Liver (tissue), 9 donors: Measurements from ENCODE around the gene PDLIM1. TPM values are rescaled to one million over a fixed set of nuclear protein-coding genes. Genes with fewer than 3 reads are reported as not detected.

Experiments used
- DNase-seq: peaks from one replicate; pipeline ENCODE4 v3.0.0-alpha.2; 2017; ENCODE audit warnings: low spot score
- H3K27ac ChIP-seq, 2 donors: one replicate each; pipeline ENCODE4 v1.7.0; 2013; ENCODE audit warnings: inconsistent platforms in 2 of 2, low read length in 2 of 2, control low read depth in 1 of 2, low read depth in 1 of 2, mild to moderate bottlenecking in 1 of 2
- H3K27me3 ChIP-seq, 4 donors: one replicate each; pipeline versions ENCODE4 v1.6.1 to v1.7.0; 2013; ENCODE audit warnings: low read length in 3 of 4, inconsistent platforms in 1 of 4, mild to moderate bottlenecking in 1 of 4, moderate library complexity in 1 of 4; ENCODE audit not compliant: control insufficient read depth in 4 of 4, insufficient read depth in 4 of 4
- H3K36me3 ChIP-seq, 4 donors: one replicate each; pipeline versions ENCODE4 v1.6.1 to v1.7.0; 2013; ENCODE audit warnings: low read length in 3 of 4, mild to moderate bottlenecking in 3 of 4, low read depth in 1 of 4, moderate library complexity in 1 of 4; ENCODE audit not compliant: control insufficient read depth in 4 of 4, insufficient read depth in 3 of 4
- H3K4me1 ChIP-seq, 4 donors: one replicate each; pipeline versions ENCODE4 v1.6.1 to v1.7.0; 2013; ENCODE audit warnings: low read length in 3 of 4, mild to moderate bottlenecking in 3 of 4, moderate library complexity in 1 of 4; ENCODE audit not compliant: control insufficient read depth in 4 of 4, insufficient read depth in 4 of 4
- H3K4me3 ChIP-seq, 3 donors: one replicate each; pipeline versions ENCODE4 v1.6.1 to v1.7.0; 2013; ENCODE audit warnings: low read length in 3 of 3, control low read depth in 1 of 3, low read depth in 1 of 3, mild to moderate bottlenecking in 1 of 3
- H3K9ac ChIP-seq, 2 donors: one replicate each; pipeline ENCODE4 v1.7.0; 2013; ENCODE audit warnings: low read length in 2 of 2, mild to moderate bottlenecking in 2 of 2, moderate library complexity in 2 of 2, control low read depth in 1 of 2, low read depth in 1 of 2
- H3K9me3 ChIP-seq, 4 donors: one replicate each; pipeline versions ENCODE4 v1.6.1 to v1.7.0; 2013; ENCODE audit warnings: low read length in 3 of 4; ENCODE audit not compliant: control insufficient read depth in 4 of 4
- EGR1 ChIP-seq, 2 donors: IDR thresholded peaks; 2 replicates each; pipeline ENCODE4 v1.6.1; 2016 to 2018; ENCODE audit warnings: antibody characterized with exemption in 2 of 2, low read depth in 2 of 2
- FOXA1 ChIP-seq: IDR thresholded peaks from 2 replicates; pipeline ENCODE4 v1.6.1; 2016; ENCODE audit warnings: antibody characterized with exemption
- FOXA2 ChIP-seq: IDR thresholded peaks from 2 replicates; pipeline ENCODE4 v1.6.1; 2016; ENCODE audit warnings: antibody characterized with exemption
- HNF4A ChIP-seq, 2 donors: conservative IDR thresholded peaks; 2 replicates each; pipeline ENCODE4 v1.6.1; 2016; ENCODE audit warnings: antibody characterized with exemption in 2 of 2, mild to moderate bottlenecking in 2 of 2
- HNF4G ChIP-seq: IDR thresholded peaks from 2 replicates; pipeline ENCODE4 v1.6.1; 2016; ENCODE audit warnings: antibody characterized with exemption
- JUND ChIP-seq, 2 donors: IDR thresholded peaks; 2 replicates each; pipeline ENCODE4 v1.6.1; 2016; ENCODE audit warnings: antibody characterized with exemption in 2 of 2
- NR2F2 ChIP-seq: IDR thresholded peaks from 2 replicates; pipeline ENCODE4 v1.6.1; 2016; ENCODE audit warnings: antibody characterized with exemption
- RAD21 ChIP-seq, 2 donors: IDR thresholded peaks; 2 replicates each; pipeline ENCODE4 v1.6.1; 2016; ENCODE audit warnings: antibody characterized with exemption in 2 of 2, mild to moderate bottlenecking in 2 of 2
- RXRA ChIP-seq, 2 donors: IDR thresholded peaks; 2 replicates each; pipeline ENCODE4 v1.6.1; 2017 to 2018; ENCODE audit warnings: antibody characterized with exemption in 2 of 2, mild to moderate bottlenecking in 1 of 2
- SP1 ChIP-seq: IDR thresholded peaks from 2 replicates; pipeline ENCODE4 v1.6.1; 2018; ENCODE audit warnings: antibody characterized with exemption, mild to moderate bottlenecking
- TAF1 ChIP-seq: conservative IDR thresholded peaks from 2 replicates; pipeline ENCODE4 v1.6.1; 2016; ENCODE audit warnings: antibody characterized with exemption, mild to moderate bottlenecking
- YY1 ChIP-seq: IDR thresholded peaks from 2 replicates; pipeline ENCODE4 v1.6.1; 2016; ENCODE audit warnings: antibody characterized with exemption, mild to moderate bottlenecking
- WGBS: extraction: QIAGEN DNeasy Blood & Tissue Kit; methylation state at CpG from one replicate; pipeline ENCODE4 v1.1.7; 2013; 5-methylcytosine and 5-hydroxymethylcytosine counted together
- polyA plus RNA-seq, 2 donors: library from polyadenylated mRNA; stranded (reverse) in 1 of 2; unstranded in 1 of 2; fragments of 200-250 nt in 1 of 2; fragments of >200 nt in 1 of 2; fragmentation: Nextera tagmentation in 1 of 2; extraction: Ambion mirVana in 1 of 2; gene quantifications; one replicate each; pipeline versions ENCODE4 v1.2.1 to v1.2.3, GENCODE V29; 2013 to 2015
- total RNA-seq, 2 donors: library from RNA; depleted of rRNA; stranded (reverse); fragments of >200 nt; gene quantifications; one replicate each; pipeline ENCODE4 v1.2.3, GENCODE V29; 2014
- TF ChIP-seq, protein P1 (sequence below): fragments of 150-350 bp; IDR thresholded peaks from 2 replicates; pipeline ENCODE4 v1.5.1; 2017; ENCODE audit warnings: improper control_type of control experiment, low read depth, low read length; ENCODE audit not compliant: missing input control
- TF ChIP-seq, protein P2 (sequence below): IDR thresholded peaks from 2 replicates; pipeline ENCODE4 v1.6.1; 2016; ENCODE audit warnings: antibody characterized with exemption
- TF ChIP-seq, protein P3 (sequence below): IDR thresholded peaks from 2 replicates; pipeline ENCODE4 v1.6.1; 2016; ENCODE audit warnings: antibody characterized with exemption
- TF ChIP-seq, protein P4 (sequence below): IDR thresholded peaks from 2 replicates; pipeline ENCODE4 v1.6.1; 2016; ENCODE audit warnings: antibody characterized with exemption, mild to moderate bottlenecking
- TF ChIP-seq, protein P5 (sequence below): IDR thresholded peaks from 2 replicates; pipeline ENCODE4 v1.6.1; 2016; ENCODE audit warnings: antibody characterized with exemption
- donor health status: healthy.
- donor health status: healthy.
- donor health status: healthy.
- donor health status: healthy.
- donor health status: healthy.

The PDLIM1 gene
- total and polyA plus RNA-seq, 4 donors = 16.8 to 73.4 (median 44.5) TPM

DNA sequence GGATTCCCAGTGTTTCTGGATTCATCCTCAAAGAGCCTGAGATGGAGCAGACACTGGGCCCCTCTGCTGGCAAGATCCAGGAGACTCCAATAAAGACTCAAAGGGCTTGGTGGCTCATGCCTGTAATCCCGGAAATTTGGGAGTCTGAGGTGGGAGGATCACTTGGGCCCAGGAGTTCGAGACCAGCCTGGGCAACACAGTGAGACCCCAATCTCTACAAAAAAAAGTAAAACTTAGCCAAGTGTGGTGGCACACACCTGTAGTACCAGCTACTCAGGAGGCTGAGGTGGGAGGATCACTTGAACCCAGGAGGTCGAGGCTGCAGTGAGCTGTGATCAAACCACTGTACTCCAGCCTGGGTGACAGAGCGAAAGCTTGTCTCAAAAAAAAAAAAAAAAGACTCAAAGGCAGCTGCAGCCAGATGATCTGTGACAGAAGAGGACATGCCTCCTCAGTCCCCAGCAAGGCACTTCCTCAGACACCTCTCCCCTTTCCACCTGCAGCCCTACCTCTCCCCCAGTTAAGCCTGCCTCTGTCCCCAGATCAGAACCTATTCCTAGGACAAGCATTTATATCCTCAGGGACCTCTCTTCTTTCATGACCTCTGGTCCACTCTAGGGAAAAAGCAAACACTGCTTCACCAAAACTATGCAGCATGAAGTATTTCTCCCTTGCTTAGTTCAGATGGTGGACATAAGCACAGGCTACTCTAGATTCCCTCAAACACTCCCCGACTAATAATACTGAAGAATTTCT is 27.9 kb downstream of the PDLIM1 start:
- Histone ChIP-seq H3K27me3 (no peaks in the 10 kb centered on the region), H3K9me3 (no peaks in the 10 kb centered on the region), H3K27ac (no peak overlapping the region), H3K4me3 (no peak overlapping the region), H3K4me1 (peaks cover 0 to 8% (median 4%) of the 10 kb centered on the region in 4 donors), H3K9ac (no peak overlapping the region), H3K36me3 (peaks cover 4 to 28% (median 17%) of the 10 kb centered on the region in 4 donors)
- DNase-seq = no peak
- TF ChIP-seq, protein P1, sequence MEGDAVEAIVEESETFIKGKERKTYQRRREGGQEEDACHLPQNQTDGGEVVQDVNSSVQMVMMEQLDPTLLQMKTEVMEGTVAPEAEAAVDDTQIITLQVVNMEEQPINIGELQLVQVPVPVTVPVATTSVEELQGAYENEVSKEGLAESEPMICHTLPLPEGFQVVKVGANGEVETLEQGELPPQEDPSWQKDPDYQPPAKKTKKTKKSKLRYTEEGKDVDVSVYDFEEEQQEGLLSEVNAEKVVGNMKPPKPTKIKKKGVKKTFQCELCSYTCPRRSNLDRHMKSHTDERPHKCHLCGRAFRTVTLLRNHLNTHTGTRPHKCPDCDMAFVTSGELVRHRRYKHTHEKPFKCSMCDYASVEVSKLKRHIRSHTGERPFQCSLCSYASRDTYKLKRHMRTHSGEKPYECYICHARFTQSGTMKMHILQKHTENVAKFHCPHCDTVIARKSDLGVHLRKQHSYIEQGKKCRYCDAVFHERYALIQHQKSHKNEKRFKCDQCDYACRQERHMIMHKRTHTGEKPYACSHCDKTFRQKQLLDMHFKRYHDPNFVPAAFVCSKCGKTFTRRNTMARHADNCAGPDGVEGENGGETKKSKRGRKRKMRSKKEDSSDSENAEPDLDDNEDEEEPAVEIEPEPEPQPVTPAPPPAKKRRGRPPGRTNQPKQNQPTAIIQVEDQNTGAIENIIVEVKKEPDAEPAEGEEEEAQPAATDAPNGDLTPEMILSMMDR = no peak
- TF ChIP-seq YY1 = no peak
- TF ChIP-seq, protein P2, sequence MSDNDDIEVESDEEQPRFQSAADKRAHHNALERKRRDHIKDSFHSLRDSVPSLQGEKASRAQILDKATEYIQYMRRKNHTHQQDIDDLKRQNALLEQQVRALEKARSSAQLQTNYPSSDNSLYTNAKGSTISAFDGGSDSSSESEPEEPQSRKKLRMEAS = no peak
- no peak for TF ChIP-seq RXRA (IDR thresholded peaks at IDR 0.05)
- TF ChIP-seq HNF4G = no peak
- no peak for TF ChIP-seq NR2F2
- TF ChIP-seq, protein P3, sequence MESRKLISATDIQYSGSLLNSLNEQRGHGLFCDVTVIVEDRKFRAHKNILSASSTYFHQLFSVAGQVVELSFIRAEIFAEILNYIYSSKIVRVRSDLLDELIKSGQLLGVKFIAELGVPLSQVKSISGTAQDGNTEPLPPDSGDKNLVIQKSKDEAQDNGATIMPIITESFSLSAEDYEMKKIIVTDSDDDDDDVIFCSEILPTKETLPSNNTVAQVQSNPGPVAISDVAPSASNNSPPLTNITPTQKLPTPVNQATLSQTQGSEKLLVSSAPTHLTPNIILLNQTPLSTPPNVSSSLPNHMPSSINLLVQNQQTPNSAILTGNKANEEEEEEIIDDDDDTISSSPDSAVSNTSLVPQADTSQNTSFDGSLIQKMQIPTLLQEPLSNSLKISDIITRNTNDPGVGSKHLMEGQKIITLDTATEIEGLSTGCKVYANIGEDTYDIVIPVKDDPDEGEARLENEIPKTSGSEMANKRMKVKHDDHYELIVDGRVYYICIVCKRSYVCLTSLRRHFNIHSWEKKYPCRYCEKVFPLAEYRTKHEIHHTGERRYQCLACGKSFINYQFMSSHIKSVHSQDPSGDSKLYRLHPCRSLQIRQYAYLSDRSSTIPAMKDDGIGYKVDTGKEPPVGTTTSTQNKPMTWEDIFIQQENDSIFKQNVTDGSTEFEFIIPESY = no peak
- no peak for TF ChIP-seq RAD21 (IDR thresholded peaks at IDR 0.05)
- no peak for TF ChIP-seq EGR1 (IDR thresholded peaks at IDR 0.05; ENCODE audit: low read depth in 2 of 2)
- WGBS = 90% methylated on average over 5 of the region's 5 CpGs

DNA sequence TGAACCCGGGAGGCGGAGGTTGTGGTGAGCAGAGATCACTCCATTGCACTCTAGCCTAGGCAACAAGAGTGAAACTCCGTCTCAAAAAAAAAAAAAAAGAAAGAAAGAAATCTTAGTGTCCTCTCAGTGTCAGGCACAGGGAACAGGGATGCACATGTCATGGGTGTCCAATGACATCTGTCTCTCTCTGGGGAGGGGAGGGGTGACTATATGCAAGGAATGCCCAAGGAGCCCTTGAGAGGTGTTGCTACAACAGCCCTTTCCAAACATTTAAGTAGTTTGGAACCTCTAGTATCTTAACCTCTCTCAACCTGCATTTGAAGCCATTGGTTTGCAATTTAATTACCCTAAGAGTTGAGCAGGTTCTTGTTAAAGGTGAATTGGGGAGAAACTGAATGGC is 28.9 kb downstream of the PDLIM1 start:
- peaks cover 0 to 8% (median 4%) of the 10 kb centered on the region in 4 donors for H3K4me1 ChIP-seq
- H3K4me3 ChIP-seq = no peak overlapping the region
- H3K9me3 ChIP-seq = no peaks in the 10 kb centered on the region
- no peak for TF ChIP-seq TAF1
- TF ChIP-seq SP1 = no peak
- no peak for TF ChIP-seq HNF4A (conservative IDR thresholded peaks at IDR 0.05)
- TF ChIP-seq FOXA1 = no peak
- TF ChIP-seq JUND (IDR thresholded peaks at IDR 0.05) = no peak
- no peak for TF ChIP-seq RAD21 (IDR thresholded peaks at IDR 0.05)
- TF ChIP-seq, protein P4, sequence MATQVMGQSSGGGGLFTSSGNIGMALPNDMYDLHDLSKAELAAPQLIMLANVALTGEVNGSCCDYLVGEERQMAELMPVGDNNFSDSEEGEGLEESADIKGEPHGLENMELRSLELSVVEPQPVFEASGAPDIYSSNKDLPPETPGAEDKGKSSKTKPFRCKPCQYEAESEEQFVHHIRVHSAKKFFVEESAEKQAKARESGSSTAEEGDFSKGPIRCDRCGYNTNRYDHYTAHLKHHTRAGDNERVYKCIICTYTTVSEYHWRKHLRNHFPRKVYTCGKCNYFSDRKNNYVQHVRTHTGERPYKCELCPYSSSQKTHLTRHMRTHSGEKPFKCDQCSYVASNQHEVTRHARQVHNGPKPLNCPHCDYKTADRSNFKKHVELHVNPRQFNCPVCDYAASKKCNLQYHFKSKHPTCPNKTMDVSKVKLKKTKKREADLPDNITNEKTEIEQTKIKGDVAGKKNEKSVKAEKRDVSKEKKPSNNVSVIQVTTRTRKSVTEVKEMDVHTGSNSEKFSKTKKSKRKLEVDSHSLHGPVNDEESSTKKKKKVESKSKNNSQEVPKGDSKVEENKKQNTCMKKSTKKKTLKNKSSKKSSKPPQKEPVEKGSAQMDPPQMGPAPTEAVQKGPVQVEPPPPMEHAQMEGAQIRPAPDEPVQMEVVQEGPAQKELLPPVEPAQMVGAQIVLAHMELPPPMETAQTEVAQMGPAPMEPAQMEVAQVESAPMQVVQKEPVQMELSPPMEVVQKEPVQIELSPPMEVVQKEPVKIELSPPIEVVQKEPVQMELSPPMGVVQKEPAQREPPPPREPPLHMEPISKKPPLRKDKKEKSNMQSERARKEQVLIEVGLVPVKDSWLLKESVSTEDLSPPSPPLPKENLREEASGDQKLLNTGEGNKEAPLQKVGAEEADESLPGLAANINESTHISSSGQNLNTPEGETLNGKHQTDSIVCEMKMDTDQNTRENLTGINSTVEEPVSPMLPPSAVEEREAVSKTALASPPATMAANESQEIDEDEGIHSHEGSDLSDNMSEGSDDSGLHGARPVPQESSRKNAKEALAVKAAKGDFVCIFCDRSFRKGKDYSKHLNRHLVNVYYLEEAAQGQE = no peak
- TF ChIP-seq YY1 = no peak
- TF ChIP-seq, protein P3 = no peak
- TF ChIP-seq RXRA (IDR thresholded peaks at IDR 0.05) = no peak
- no peak for TF ChIP-seq NR2F2
- TF ChIP-seq, protein P5, sequence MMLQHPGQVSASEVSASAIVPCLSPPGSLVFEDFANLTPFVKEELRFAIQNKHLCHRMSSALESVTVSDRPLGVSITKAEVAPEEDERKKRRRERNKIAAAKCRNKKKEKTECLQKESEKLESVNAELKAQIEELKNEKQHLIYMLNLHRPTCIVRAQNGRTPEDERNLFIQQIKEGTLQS = no peak
- no peak for TF ChIP-seq FOXA2
- H3K27me3 ChIP-seq = no peaks in the 10 kb centered on the region
- 96% methylated on average over 3 of the region's 3 CpGs for WGBS
- no peak overlapping the region for H3K27ac ChIP-seq
- DNase-seq = no peak
- no peak overlapping the region for H3K9ac ChIP-seq
- peaks cover 4 to 30% (median 20%) of the 10 kb centered on the region in 4 donors for H3K36me3 ChIP-seq
